Kidney (tissue), 14 donors: Measurements from ENCODE around the gene ADPRH. TPM values are rescaled to one million over a fixed set of nuclear protein-coding genes. Genes with fewer than 3 reads are reported as not detected.

Experiments
- DNase-seq, 5 donors: peaks; one replicate each; pipeline ENCODE4 v3.0.0-alpha.2; 2013 to 2020
- FAIRE-seq: peaks from 2 replicates; lab custom pipeline; 2012; peaks lifted over from hg19 to GRCh38; lab: Jason Lieb, UNC
- H3K27ac ChIP-seq, 2 donors: one replicate each; pipeline ENCODE4 v1.7.0; 2013; ENCODE audit warnings: low read depth in 2 of 2, low read length in 2 of 2, inconsistent platforms in 1 of 2
- H3K27me3 ChIP-seq: one replicate; pipeline ENCODE4 v1.7.1; 2013; ENCODE audit warnings: low read length, inconsistent platforms; ENCODE audit not compliant: control insufficient read depth, insufficient read depth
- H3K36me3 ChIP-seq, 3 donors: one replicate each; pipeline versions ENCODE4 v1.7.0 to v1.7.1; 2013; ENCODE audit warnings: low read length in 3 of 3, control low read depth in 1 of 3, inconsistent platforms in 1 of 3; ENCODE audit not compliant: insufficient read depth in 3 of 3, control insufficient read depth in 2 of 3
- H3K4me1 ChIP-seq, 3 donors: one replicate each; pipeline versions ENCODE4 v1.7.0 to v1.7.1; 2013; ENCODE audit warnings: low read length in 3 of 3, inconsistent platforms in 1 of 3, low read depth in 1 of 3; ENCODE audit not compliant: control insufficient read depth in 2 of 3, insufficient read depth in 2 of 3
- H3K4me3 ChIP-seq, 3 donors: one replicate each; pipeline versions ENCODE4 v1.7.0 to v1.8.1; 2013; ENCODE audit warnings: low read length in 3 of 3, control low read depth in 1 of 3, inconsistent platforms in 1 of 3
- H3K9ac ChIP-seq, 3 donors: one replicate each; pipeline versions ENCODE4 v1.7.0 to v1.7.1; 2013; ENCODE audit warnings: low read length in 3 of 3, control low read depth in 1 of 3, inconsistent platforms in 1 of 3
- H3K9me3 ChIP-seq, 3 donors: one replicate each; pipeline versions ENCODE4 v1.7.0 to v1.7.1; 2013; ENCODE audit warnings: low read length in 3 of 3, control low read depth in 1 of 3, inconsistent platforms in 1 of 3; ENCODE audit not compliant: control insufficient read depth in 2 of 3, insufficient read depth in 1 of 3
- CTCF ChIP-seq: IDR thresholded peaks from 3 replicates; pipeline ENCODE4 v1.5.1; 2012; ENCODE audit warnings: mild to moderate bottlenecking, moderate library complexity, borderline replicate concordance; ENCODE audit not compliant: insufficient read depth; ENCODE audit errors: extremely low read depth
- intact Hi-C: fragments of 100-400 bp; cut with DNase I; formaldehyde crosslinking; loops from one replicate; pipeline ENCODE4 v1.11.1; 2022
- polyA plus RNA-seq: library from polyadenylated mRNA; stranded (reverse); fragments of 350-450 nt; fragmentation: Illumina TruSeq; extraction: RNeasy Lipid Tissue Mini Kit (QIAGEN cat#74804); gene quantifications from one replicate; pipeline ENCODE4 v1.2.3, GENCODE V29; 2014; ENCODE audit warnings: low read depth, low replicate concordance; ENCODE audit not compliant: insufficient read depth
- total RNA-seq: library from RNA; stranded (reverse); fragmentation: NEBNext Ultra II Directional; extraction: Animal tissue kit (Norgen Biotek cat#: 25700); gene quantifications from one replicate; pipeline ENCODE4 v1.2.1, GENCODE V29; 2021
- donor health status: control.
- donor health status: control.
- donor health status: control.
- donor health status: control.
- donor health status: control.
- donor health status: DM: yes; HTN: yes; CAD: no.
- donor health status: Normal renal cell carcinoma (clear cell type).

ADPRH gene
- total and polyA plus RNA-seq, 2 donors from 2014 or later: 5.2 to 15.0 TPM

DNA sequence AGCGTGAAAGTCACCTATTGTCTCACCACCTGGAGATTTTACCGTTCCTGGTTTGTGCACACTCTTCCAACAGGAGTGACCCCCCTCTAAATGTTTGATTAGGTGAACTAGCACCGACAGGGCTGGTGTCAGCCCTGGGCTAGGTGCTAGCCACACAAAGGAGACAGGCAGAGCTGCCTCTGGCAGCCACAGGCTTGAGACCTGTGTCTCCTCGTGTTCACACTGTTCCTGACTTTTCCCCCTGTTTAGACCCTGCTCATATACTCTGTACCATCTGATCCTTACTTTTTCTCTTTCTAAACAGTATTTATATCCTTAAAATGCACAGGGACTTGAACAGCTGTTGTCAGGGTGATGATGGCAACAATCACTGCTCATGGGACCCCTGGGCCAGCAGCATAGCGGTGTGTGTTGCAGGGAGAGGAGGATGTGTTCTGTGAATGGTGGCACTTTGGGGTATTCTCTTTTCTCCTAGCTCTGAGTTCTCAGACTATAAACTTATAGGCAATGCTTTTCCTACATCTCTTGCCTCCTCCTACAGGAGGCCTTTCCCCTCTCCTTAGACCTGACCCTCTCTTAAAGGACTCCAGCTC, 25.4 kb upstream of the ADPRH start:
- no peaks in the 10 kb centered on the region for H3K9me3 ChIP-seq
- no peak for FAIRE-seq
- no peak overlapping the region for H3K9ac ChIP-seq
- no peaks in the 10 kb centered on the region for H3K36me3 ChIP-seq
- no peak for DNase-seq
- no peak for TF ChIP-seq CTCF
- H3K27me3 ChIP-seq: no peaks in the 10 kb centered on the region
- no peak overlapping the region for H3K4me3 ChIP-seq
- no peak overlapping the region for H3K27ac ChIP-seq
- H3K4me1 ChIP-seq: no peaks in the 10 kb centered on the region
- intact Hi-C loops: no loop called here

GRCh38 chr3:119555309-119555735, 24.0 kb upstream of the ADPRH start:
- Histone ChIP-seq H3K4me1 (no peaks in the 10 kb centered on the region), H3K27me3 (no peaks in the 10 kb centered on the region), H3K9ac (no peak overlapping the region), H3K36me3 (no peaks in the 10 kb centered on the region), H3K4me3 (no peak overlapping the region), H3K9me3 (no peaks in the 10 kb centered on the region), H3K27ac (no peak overlapping the region)
- FAIRE-seq: no peak
- intact Hi-C loops: no loop called here
- no peak for TF ChIP-seq CTCF
- DNase-seq: no peak

DNA sequence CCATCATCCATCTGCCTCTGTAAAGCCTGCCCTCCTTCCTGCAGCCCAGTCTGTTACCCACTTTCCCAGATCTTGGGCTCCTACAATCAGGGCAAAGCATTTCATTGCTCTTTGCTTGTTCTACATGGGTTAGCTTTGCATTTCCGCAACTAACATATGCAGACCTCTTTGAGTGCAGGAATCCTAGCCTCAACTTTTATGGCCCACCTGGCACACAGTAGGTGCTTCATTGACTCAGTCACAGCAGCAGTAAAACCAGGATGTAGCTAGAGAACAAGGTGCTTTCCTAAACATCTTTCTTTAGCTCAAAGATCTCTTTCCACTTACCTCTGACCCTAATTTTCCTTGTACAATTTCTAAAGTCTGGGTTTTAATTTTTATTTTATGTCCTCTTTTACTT, 23.4 kb upstream of the ADPRH start:
- no peak for FAIRE-seq
- H3K4me3 ChIP-seq: no peak overlapping the region
- no peaks in the 10 kb centered on the region for H3K27me3 ChIP-seq
- no peak for TF ChIP-seq CTCF
- H3K9me3 ChIP-seq: no peaks in the 10 kb centered on the region
- no peaks in the 10 kb centered on the region for H3K36me3 ChIP-seq
- intact Hi-C loops: no loop called here
- H3K9ac ChIP-seq: no peak overlapping the region
- no peaks in the 10 kb centered on the region for H3K4me1 ChIP-seq
- no peak overlapping the region for H3K27ac ChIP-seq
- DNase-seq: no peak
